Endothelial cell of umbilical vein (primary cell): ENCODE results near the gene DCAF17.

Experiments used
- EZH2 ChIP-seq: IDR thresholded peaks from 2 replicates; pipeline ENCODE4 v1.6.1; 2012; ENCODE audit warnings: borderline replicate concordance, low read depth, mild to moderate bottlenecking, moderate library complexity, low read length, inconsistent platforms; ENCODE audit not compliant: severe bottlenecking
- GATA2 ChIP-seq: IDR thresholded peaks from 2 replicates; pipeline ENCODE4 v1.7.0; 2011; ENCODE audit warnings: low read depth, mild to moderate bottlenecking, moderate library complexity, mixed read lengths, low read length; ENCODE audit not compliant: insufficient read length, insufficient read depth
- MYC ChIP-seq: IDR thresholded peaks from one replicate; pipeline ENCODE4 v1.6.1; 2011; ENCODE audit warnings: mild to moderate bottlenecking, low read depth, low read length
- POLR2A ChIP-seq: IDR thresholded peaks from 2 replicates; pipeline ENCODE4 v1.6.1; 2012; ENCODE audit warnings: low read depth, mild to moderate bottlenecking, control low read depth, low read length
- POLR2AphosphoS5 ChIP-seq: IDR thresholded peaks from 2 replicates; pipeline ENCODE4 v1.6.1; 2012; ENCODE audit warnings: low read depth, mild to moderate bottlenecking, control low read depth, low read length, moderate library complexity; ENCODE audit not compliant: insufficient read depth
- TF ChIP-seq, protein P1 (sequence below), 2 donors: IDR thresholded peaks; 1 replicate in 1 of 2; 2 replicates in 1 of 2; pipeline ENCODE4 v1.5.1; 2011; ENCODE audit warnings: low read length in 2 of 2, mild to moderate bottlenecking in 2 of 2, moderate library complexity in 2 of 2, control low read depth in 1 of 2, inconsistent platforms in 1 of 2, low read depth in 1 of 2; ENCODE audit not compliant: insufficient read depth in 1 of 2; ENCODE audit errors: extremely low read depth in 1 of 2
- TF ChIP-seq, protein P2 (sequence below): IDR thresholded peaks from 2 replicates; pipeline ENCODE4 v1.6.1; 2011; ENCODE audit not compliant: insufficient read depth, insufficient read length

GRCh38 chr2:171480908-171481307, 46.9 kb downstream of the DCAF17 start:
- TF ChIP-seq POLR2AphosphoS5 (no peak), EZH2 (no peak), GATA2 (no peak), POLR2A (no peak), MYC (no peak)
- TF ChIP-seq, protein P1, sequence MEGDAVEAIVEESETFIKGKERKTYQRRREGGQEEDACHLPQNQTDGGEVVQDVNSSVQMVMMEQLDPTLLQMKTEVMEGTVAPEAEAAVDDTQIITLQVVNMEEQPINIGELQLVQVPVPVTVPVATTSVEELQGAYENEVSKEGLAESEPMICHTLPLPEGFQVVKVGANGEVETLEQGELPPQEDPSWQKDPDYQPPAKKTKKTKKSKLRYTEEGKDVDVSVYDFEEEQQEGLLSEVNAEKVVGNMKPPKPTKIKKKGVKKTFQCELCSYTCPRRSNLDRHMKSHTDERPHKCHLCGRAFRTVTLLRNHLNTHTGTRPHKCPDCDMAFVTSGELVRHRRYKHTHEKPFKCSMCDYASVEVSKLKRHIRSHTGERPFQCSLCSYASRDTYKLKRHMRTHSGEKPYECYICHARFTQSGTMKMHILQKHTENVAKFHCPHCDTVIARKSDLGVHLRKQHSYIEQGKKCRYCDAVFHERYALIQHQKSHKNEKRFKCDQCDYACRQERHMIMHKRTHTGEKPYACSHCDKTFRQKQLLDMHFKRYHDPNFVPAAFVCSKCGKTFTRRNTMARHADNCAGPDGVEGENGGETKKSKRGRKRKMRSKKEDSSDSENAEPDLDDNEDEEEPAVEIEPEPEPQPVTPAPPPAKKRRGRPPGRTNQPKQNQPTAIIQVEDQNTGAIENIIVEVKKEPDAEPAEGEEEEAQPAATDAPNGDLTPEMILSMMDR (IDR thresholded peaks at IDR 0.05; ENCODE audit: extremely low read depth in 1 of 2, insufficient read depth in 1 of 2, low read depth in 1 of 2, low read length in 2 of 2), result no peak
- TF ChIP-seq, protein P2, sequence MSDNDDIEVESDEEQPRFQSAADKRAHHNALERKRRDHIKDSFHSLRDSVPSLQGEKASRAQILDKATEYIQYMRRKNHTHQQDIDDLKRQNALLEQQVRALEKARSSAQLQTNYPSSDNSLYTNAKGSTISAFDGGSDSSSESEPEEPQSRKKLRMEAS, result no peak
